Left ventricle myocardium inferior (tissue), 1 donor: Measurements from ENCODE around the gene MAP6. TPM values are rescaled to one million over a fixed set of nuclear protein-coding genes. Genes with fewer than 3 reads are reported as not detected.
A peak's percentile ranks its signal among the peaks of the same experiment; 100 is the strongest.

Experiments
- DNase-seq: peaks from one replicate; pipeline ENCODE4 v3.0.0-alpha.2; 2020
- H3K27ac ChIP-seq: fragments of 200-600 bp; replicated peaks from 2 replicates; pipeline ENCODE4 v1.8.0; 2021
- H3K27me3 ChIP-seq: fragments of 200-600 bp; 2 replicates; pipeline ENCODE4 v1.8.0; 2021; ENCODE audit warnings: low read depth
- H3K36me3 ChIP-seq: fragments of 200-600 bp; 2 replicates; pipeline ENCODE4 v1.8.0; 2021
- H3K4me1 ChIP-seq: fragments of 200-600 bp; 2 replicates; pipeline ENCODE4 v1.8.0; 2021
- H3K4me3 ChIP-seq: fragments of 200-600 bp; 2 replicates; pipeline ENCODE4 v1.8.0; 2021; ENCODE audit warnings: mild to moderate bottlenecking, moderate library complexity
- H3K9me3 ChIP-seq: fragments of 200-600 bp; replicated peaks from 2 replicates; pipeline ENCODE4 v1.8.0; 2021
- intact Hi-C: fragments of 100-400 bp; cut with micrococcal nuclease; formaldehyde crosslinking; loops from one replicate; pipeline ENCODE4 v1.11.0; 2022
- total RNA-seq: library from RNA; stranded (reverse); fragmentation: NEBNext Ultra II Directional; extraction: Animal tissue kit (Norgen Biotek cat#: 25700); gene quantifications from one replicate; pipeline ENCODE4 v1.2.1, GENCODE V29; 2021
- TF ChIP-seq, protein P1 (sequence below): fragments of 200-600 bp; IDR thresholded peaks from 2 replicates; pipeline ENCODE4 v1.8.0; 2021; ENCODE audit warnings: antibody characterized with exemption, mild to moderate bottlenecking, borderline replicate concordance
- donor health status: DM: no; HTN: yes; CAD: no; lungs with severe emphysema.

The MAP6 gene
- total RNA-seq, 1 donor from 2014 or later: 5.7 TPM

DNA sequence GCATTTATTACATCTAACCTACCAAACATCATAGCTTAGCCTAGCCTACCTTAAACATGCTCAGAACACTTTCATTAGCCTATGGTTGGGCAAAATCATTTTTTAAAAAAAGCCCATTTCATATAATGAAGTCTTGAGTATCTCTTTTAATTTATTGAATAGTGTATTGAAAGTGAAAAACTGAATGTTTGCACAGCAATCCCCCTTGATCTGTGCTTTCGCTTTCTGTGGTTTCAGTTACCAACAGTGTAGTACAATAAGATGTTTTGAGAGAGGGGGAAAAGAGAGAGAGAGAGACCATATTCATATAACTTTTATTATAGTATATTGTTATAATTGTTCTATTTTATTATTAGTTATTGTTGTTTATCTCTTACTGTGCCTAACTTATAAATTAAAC, 8.4 kb upstream of the MAP6 start:
- Histone ChIP-seq H3K27ac (no peak overlapping the region), H3K4me1 (no peaks in the 10 kb centered on the region), H3K9me3 (no peaks in the 10 kb centered on the region), H3K27me3 (peaks cover 33% of the 10 kb centered on the region), H3K4me3 (no peak overlapping the region), H3K36me3 (no peaks in the 10 kb centered on the region)
- intact Hi-C loops: no loop called here
- TF ChIP-seq, protein P1, sequence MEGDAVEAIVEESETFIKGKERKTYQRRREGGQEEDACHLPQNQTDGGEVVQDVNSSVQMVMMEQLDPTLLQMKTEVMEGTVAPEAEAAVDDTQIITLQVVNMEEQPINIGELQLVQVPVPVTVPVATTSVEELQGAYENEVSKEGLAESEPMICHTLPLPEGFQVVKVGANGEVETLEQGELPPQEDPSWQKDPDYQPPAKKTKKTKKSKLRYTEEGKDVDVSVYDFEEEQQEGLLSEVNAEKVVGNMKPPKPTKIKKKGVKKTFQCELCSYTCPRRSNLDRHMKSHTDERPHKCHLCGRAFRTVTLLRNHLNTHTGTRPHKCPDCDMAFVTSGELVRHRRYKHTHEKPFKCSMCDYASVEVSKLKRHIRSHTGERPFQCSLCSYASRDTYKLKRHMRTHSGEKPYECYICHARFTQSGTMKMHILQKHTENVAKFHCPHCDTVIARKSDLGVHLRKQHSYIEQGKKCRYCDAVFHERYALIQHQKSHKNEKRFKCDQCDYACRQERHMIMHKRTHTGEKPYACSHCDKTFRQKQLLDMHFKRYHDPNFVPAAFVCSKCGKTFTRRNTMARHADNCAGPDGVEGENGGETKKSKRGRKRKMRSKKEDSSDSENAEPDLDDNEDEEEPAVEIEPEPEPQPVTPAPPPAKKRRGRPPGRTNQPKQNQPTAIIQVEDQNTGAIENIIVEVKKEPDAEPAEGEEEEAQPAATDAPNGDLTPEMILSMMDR: no peak
- DNase-seq: no peak

DNA sequence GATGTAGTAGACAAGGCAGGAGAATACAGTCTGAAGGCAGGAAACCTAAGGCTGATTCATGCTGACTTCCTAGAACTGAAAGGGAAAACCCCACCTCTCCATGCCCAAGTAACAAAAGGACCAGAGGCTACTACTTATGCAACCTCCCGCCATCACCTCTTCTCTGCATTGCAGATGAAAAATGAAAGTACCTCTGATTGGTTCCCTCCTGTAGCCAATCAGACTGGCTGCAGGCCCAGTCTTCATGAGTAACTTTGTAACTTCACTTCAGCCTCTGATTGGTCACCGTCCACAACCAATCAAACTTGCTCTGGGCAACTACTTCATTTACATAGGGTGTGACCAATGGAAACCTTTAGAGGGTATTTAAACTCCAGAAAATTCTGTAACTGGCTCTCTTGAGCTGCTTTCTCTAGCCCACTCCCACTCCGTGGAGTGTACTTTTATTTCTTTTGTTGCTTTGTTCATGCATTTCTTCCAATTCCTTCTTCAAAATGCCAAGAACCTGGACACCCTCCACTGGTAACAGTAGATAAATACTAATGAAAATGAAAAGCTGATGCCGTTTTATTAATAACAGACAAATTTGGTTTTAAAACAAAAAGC, 5.2 kb upstream of the MAP6 start:
- Histone ChIP-seq H3K4me3 (no peak overlapping the region), H3K4me1 (peaks cover under 1% of the 10 kb centered on the region), H3K36me3 (no peaks in the 10 kb centered on the region), H3K27me3 (peaks cover 33% of the 10 kb centered on the region), H3K27ac (no peak overlapping the region), H3K9me3 (no peaks in the 10 kb centered on the region)
- DNase-seq: no peak
- TF ChIP-seq, protein P1: no peak
- intact Hi-C loops: no loop called here

GRCh38 chr11:75667831-75668450, 897 bp downstream of the MAP6 start:
- Histone ChIP-seq H3K9me3 (no peaks in the 10 kb centered on the region), H3K4me1 (peaks cover 20% of the 10 kb centered on the region), H3K36me3 (no peaks in the 10 kb centered on the region), H3K27ac (peak overlapping the region; percentile 70), H3K4me3 (peak overlapping the region; percentile 77), H3K27me3 (peaks cover 23% of the 10 kb centered on the region)
- TF ChIP-seq, protein P1: no peak
- intact Hi-C loops: no loop called here
- peak; percentile 58 for DNase-seq

- H3K9me3 ChIP-seq: no peaks in the 10 kb centered on the region
- peaks cover 23% of the 10 kb centered on the region for H3K27me3 ChIP-seq
- peak; percentile 33 for DNase-seq
- intact Hi-C loops: no loop called here
- H3K27ac ChIP-seq: peak overlapping the region; percentile 70
- H3K4me1 ChIP-seq: peaks cover 20% of the 10 kb centered on the region
- TF ChIP-seq, protein P1: peak; percentile 24
- H3K4me3 ChIP-seq: peak overlapping the region; percentile 77
- no peaks in the 10 kb centered on the region for H3K36me3 ChIP-seq
Observed at GRCh38 chr11:75667255-75667830, 1.5 kb downstream of the MAP6 start.

DNA sequence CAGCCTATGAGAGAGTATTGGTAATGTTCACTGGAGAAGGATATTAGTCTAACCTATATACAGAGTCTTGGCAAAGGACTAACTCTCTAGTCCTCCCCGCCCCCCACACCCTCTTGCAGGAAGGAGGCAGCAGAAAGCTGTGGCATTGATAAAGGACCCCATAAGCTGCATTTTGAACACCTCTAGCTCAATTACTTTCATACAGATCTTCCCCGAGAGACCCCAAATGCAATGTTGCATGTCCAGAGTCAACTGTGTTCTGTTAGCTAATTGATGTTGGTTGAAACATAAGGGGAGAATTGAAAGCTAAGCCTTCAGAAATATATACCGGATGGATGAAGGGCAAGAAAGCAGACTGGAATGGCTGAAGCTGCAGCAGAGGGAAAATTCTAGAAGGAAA, 2.8 kb downstream of the MAP6 start:
- no peak overlapping the region for H3K4me3 ChIP-seq
- no peaks in the 10 kb centered on the region for H3K36me3 ChIP-seq
- intact Hi-C loops: no loop called here
- H3K27me3 ChIP-seq: peaks cover 22% of the 10 kb centered on the region
- DNase-seq: no peak
- TF ChIP-seq, protein P1: no peak
- H3K4me1 ChIP-seq: peaks cover 20% of the 10 kb centered on the region
- H3K27ac ChIP-seq: no peak overlapping the region
- no peaks in the 10 kb centered on the region for H3K9me3 ChIP-seq
